HL-60 (cell line): ENCODE data around the gene RHOD.

ENCODE experiments used
- DNase-seq, 2 experiments: peaks; one replicate each; pipeline ENCODE4 v3.0.0-alpha.2; 2010 to 2020; ENCODE audit warnings: low read depth in 1 of 2, low spot score in 1 of 2
- H3K27ac ChIP-seq: fragments of 250-450 bp; sonication (Bioruptor Pico); replicated peaks from 2 replicates; pipeline ENCODE4 v1.5.1; 2020; ENCODE audit warnings: mild to moderate bottlenecking, moderate library complexity
- H3K27me3 ChIP-seq: fragments of 250-450 bp; sonication (Bioruptor Pico); 2 replicates; pipeline ENCODE4 v1.5.1; 2021; ENCODE audit warnings: mild to moderate bottlenecking, moderate library complexity; ENCODE audit not compliant: insufficient read depth, poor library complexity, severe bottlenecking
- H3K4me3 ChIP-seq: replicated peaks from 2 replicates; pipeline ENCODE4 v1.5.1; 2011; ENCODE audit warnings: mild to moderate bottlenecking, control low read depth, low read length; ENCODE audit not compliant: insufficient read depth
- GABPA ChIP-seq: IDR thresholded peaks from 2 replicates; pipeline ENCODE4 v1.6.1; 2012; ENCODE audit warnings: low read depth
- POLR2AphosphoS5 ChIP-seq: IDR thresholded peaks from 2 replicates; pipeline ENCODE4 v1.6.1; 2012; ENCODE audit warnings: low read depth
- SPI1 ChIP-seq: IDR thresholded peaks from 2 replicates; pipeline ENCODE4 v1.6.1; 2012; ENCODE audit warnings: low read depth, mild to moderate bottlenecking, borderline replicate concordance
- TF ChIP-seq, protein P1 (sequence below): IDR thresholded peaks from one replicate; pipeline ENCODE4 v1.5.1; 2011; ENCODE audit warnings: low read length, control low read depth, inconsistent platforms; ENCODE audit not compliant: insufficient read depth
- TF ChIP-seq, protein P2 (sequence below): IDR thresholded peaks from 2 replicates; pipeline ENCODE4 v1.6.1; 2012; ENCODE audit warnings: low read depth; ENCODE audit not compliant: insufficient replicate concordance

RHOD gene

DNA sequence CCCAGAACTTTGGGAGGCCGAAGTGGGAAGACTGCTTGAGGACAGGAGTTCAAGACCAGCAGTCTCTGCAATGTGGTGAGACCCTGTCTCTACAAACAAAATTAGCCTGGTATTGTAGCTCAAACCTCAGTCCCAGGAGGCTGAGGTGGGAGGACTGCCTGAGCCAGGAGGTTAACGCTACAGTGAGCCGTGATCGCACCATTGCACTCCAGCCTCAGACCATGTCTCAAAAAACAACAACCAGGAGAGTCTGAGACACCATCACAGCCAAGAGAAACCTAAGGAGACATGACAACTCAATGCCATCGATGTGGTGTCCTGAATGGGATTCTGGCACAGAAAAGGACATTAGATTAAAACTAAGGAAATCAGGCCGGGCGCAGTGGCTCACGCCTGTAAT is 34.1 kb downstream of the RHOD start:
- TF ChIP-seq, protein P1, sequence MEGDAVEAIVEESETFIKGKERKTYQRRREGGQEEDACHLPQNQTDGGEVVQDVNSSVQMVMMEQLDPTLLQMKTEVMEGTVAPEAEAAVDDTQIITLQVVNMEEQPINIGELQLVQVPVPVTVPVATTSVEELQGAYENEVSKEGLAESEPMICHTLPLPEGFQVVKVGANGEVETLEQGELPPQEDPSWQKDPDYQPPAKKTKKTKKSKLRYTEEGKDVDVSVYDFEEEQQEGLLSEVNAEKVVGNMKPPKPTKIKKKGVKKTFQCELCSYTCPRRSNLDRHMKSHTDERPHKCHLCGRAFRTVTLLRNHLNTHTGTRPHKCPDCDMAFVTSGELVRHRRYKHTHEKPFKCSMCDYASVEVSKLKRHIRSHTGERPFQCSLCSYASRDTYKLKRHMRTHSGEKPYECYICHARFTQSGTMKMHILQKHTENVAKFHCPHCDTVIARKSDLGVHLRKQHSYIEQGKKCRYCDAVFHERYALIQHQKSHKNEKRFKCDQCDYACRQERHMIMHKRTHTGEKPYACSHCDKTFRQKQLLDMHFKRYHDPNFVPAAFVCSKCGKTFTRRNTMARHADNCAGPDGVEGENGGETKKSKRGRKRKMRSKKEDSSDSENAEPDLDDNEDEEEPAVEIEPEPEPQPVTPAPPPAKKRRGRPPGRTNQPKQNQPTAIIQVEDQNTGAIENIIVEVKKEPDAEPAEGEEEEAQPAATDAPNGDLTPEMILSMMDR: no peak
- TF ChIP-seq GABPA: no peak
- TF ChIP-seq, protein P2, sequence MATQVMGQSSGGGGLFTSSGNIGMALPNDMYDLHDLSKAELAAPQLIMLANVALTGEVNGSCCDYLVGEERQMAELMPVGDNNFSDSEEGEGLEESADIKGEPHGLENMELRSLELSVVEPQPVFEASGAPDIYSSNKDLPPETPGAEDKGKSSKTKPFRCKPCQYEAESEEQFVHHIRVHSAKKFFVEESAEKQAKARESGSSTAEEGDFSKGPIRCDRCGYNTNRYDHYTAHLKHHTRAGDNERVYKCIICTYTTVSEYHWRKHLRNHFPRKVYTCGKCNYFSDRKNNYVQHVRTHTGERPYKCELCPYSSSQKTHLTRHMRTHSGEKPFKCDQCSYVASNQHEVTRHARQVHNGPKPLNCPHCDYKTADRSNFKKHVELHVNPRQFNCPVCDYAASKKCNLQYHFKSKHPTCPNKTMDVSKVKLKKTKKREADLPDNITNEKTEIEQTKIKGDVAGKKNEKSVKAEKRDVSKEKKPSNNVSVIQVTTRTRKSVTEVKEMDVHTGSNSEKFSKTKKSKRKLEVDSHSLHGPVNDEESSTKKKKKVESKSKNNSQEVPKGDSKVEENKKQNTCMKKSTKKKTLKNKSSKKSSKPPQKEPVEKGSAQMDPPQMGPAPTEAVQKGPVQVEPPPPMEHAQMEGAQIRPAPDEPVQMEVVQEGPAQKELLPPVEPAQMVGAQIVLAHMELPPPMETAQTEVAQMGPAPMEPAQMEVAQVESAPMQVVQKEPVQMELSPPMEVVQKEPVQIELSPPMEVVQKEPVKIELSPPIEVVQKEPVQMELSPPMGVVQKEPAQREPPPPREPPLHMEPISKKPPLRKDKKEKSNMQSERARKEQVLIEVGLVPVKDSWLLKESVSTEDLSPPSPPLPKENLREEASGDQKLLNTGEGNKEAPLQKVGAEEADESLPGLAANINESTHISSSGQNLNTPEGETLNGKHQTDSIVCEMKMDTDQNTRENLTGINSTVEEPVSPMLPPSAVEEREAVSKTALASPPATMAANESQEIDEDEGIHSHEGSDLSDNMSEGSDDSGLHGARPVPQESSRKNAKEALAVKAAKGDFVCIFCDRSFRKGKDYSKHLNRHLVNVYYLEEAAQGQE: no peak
- no peak for TF ChIP-seq POLR2AphosphoS5
- no peak for TF ChIP-seq SPI1
- DNase-seq: no peak
- no peak overlapping the region for H3K27ac ChIP-seq
- no peak overlapping the region for H3K4me3 ChIP-seq
- no peaks in the 10 kb centered on the region for H3K27me3 ChIP-seq

DNA sequence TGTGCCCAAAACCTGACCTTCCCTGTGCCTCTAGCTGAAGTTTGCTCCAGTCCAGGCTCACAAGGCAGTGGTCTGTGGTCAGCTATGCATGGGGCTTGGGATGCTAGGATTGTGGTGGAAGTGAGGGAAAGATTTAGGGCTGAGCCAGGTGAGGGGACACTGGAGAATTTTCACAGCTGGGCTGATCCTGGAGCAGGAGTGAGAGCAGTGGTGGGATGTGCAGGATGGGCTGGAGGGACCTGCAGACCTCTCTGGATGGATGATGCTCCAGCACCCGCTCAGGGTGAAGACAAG is 38.5 kb downstream of the RHOD start:
- no peak overlapping the region for H3K27ac ChIP-seq
- TF ChIP-seq GABPA: no peak
- TF ChIP-seq SPI1: no peak
- TF ChIP-seq, protein P1: no peak
- TF ChIP-seq POLR2AphosphoS5: no peak
- TF ChIP-seq, protein P2: no peak
- H3K27me3 ChIP-seq: no peaks in the 10 kb centered on the region
- no peak overlapping the region for H3K4me3 ChIP-seq
- no peak for DNase-seq

DNA sequence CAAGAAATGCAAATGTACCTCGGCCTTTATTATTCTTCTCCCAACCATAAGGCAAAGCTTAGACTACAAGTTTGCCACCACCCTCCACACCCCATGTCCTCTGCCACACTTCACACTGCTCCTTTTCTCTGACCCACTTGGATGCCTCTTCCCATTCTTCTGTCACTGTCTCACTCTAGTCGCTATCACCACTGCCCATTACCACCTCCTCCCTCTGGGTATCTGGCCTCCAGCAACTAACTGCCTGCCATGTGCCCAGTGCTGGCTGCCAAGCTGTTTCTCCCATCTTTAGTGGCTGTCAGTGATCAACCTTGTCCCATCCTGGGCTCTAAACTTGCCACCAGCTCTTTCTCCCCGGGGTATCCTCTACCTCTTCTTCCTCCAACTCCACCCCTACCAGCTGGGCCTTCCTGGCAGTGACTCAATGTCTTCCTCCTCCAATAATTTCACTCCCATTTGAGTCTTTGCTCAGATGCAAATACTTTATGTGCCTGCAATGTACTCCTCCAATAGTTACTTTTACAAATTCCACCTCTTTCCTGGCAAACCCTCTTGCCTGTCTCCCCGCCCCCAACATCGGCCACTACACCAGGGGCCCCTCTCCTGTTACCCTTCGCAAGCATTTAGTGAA is 42.3 kb downstream of the RHOD start:
- no peak for TF ChIP-seq POLR2AphosphoS5
- TF ChIP-seq, protein P2: no peak
- no peak for TF ChIP-seq SPI1
- no peak for TF ChIP-seq GABPA
- TF ChIP-seq, protein P1: no peak
- no peak overlapping the region for H3K27ac ChIP-seq
- no peak for DNase-seq
- no peaks in the 10 kb centered on the region for H3K27me3 ChIP-seq
- H3K4me3 ChIP-seq: no peak overlapping the region
